K562 (cell line): ENCODE measurements around the gene C6orf62. TPM values are rescaled to one million over a fixed set of nuclear protein-coding genes. Genes with fewer than 3 reads are reported as not detected.

ENCODE experiments used
- BACH1 ChIP-seq: fragments of 200-800 bp; sonication (Bioruptor generic); IDR thresholded peaks from 2 replicates; pipeline ENCODE4 v1.6.1; 2016; ENCODE audit warnings: missing genetic modification characterization, missing compliant biosample characterization
- BDP1 ChIP-seq: IDR thresholded peaks from 3 replicates; pipeline ENCODE4 v1.6.1; 2011; ENCODE audit not compliant: insufficient read length, insufficient read depth
- CBFA2T2 ChIP-seq: fragments of 450-650 bp; conservative IDR thresholded peaks from 2 replicates; pipeline ENCODE4 v1.6.1; 2017; ENCODE audit warnings: mild to moderate bottlenecking
- CREBBP ChIP-seq: IDR thresholded peaks from one replicate; pipeline ENCODE4 v1.6.1; 2012; ENCODE audit warnings: low read depth, mild to moderate bottlenecking, control low read depth, inconsistent platforms, low read length
- ETV6 ChIP-seq, 3 experiments: fragments of 150-350 bp in 1 of 3; sonication (generic) in 1 of 3; formaldehyde crosslinking in 1 of 3; IDR thresholded peaks; 2 replicates each; pipeline versions ENCODE4 v1.6.1 to v1.8.0; 2014 to 2022; ENCODE audit warnings: borderline replicate concordance in 2 of 3, low read depth in 2 of 3, antibody characterized with exemption in 1 of 3, low read length in 1 of 3, mild to moderate bottlenecking in 1 of 3, missing genetic modification reagents in 1 of 3
- FOXJ3 ChIP-seq: sonication (generic); formaldehyde crosslinking; IDR thresholded peaks from 2 replicates; pipeline ENCODE4 v1.4.0; 2020; ENCODE audit warnings: mild to moderate bottlenecking, missing genetic modification reagents
- ID3 ChIP-seq, 2 experiments: fragments of 250-450 bp in 1 of 2; fragments of 450-650 bp in 1 of 2; sonication (Bioruptor Pico) in 1 of 2; IDR thresholded peaks; 2 replicates each; pipeline versions ENCODE4 v1.6.1 to v1.8.0; 2016 to 2021; ENCODE audit warnings: mild to moderate bottlenecking in 2 of 2, moderate library complexity in 2 of 2, missing compliant biosample characterization in 1 of 2, missing genetic modification characterization in 1 of 2
- KLF13 ChIP-seq: fragments of 450-650 bp; IDR thresholded peaks from 2 replicates; pipeline ENCODE4 v1.6.1; 2016; ENCODE audit warnings: missing genetic modification characterization, low read depth, mild to moderate bottlenecking, missing compliant biosample characterization, moderate library complexity, borderline replicate concordance
- L3MBTL2 ChIP-seq: fragments of 450-650 bp; IDR thresholded peaks from 2 replicates; pipeline ENCODE4 v1.6.1; 2016; ENCODE audit warnings: mild to moderate bottlenecking, moderate library complexity
- MAFG ChIP-seq: fragments of 450-650 bp; conservative IDR thresholded peaks from 2 replicates; pipeline ENCODE4 v1.6.1; 2016; ENCODE audit warnings: missing genetic modification characterization, missing compliant biosample characterization
- MAFK ChIP-seq: IDR thresholded peaks from 2 replicates; pipeline ENCODE4 v1.6.1; 2011; ENCODE audit warnings: low read length, improper control_type of control experiment
- NFRKB ChIP-seq: fragments of 450-650 bp; IDR thresholded peaks from 2 replicates; pipeline ENCODE4 v1.6.1; 2016; ENCODE audit warnings: low read depth
- PML ChIP-seq: IDR thresholded peaks from 2 replicates; pipeline ENCODE4 v1.6.1; 2012; ENCODE audit warnings: low read length, inconsistent platforms
- PREB ChIP-seq: sonication (generic); formaldehyde crosslinking; IDR thresholded peaks from 2 replicates; pipeline ENCODE4 v1.8.1; 2023; ENCODE audit warnings: mild to moderate bottlenecking, missing genetic modification reagents
- PRMT5 ChIP-seq: sonication (generic); formaldehyde crosslinking; IDR thresholded peaks from 2 replicates; pipeline ENCODE4 v1.5.0; 2020; ENCODE audit warnings: missing genetic modification reagents
- RBM25 ChIP-seq: fragments of 200-400 bp; formaldehyde crosslinking; IDR thresholded peaks from 2 replicates; pipeline ENCODE4 v1.6.1; 2018; ENCODE audit warnings: low read length, low read depth, moderate library complexity; ENCODE audit not compliant: severe bottlenecking
- SNIP1 ChIP-seq: fragments of 450-650 bp; IDR thresholded peaks from 2 replicates; pipeline ENCODE4 v1.7.1; 2017; ENCODE audit warnings: low read depth, mild to moderate bottlenecking
- TAF1 ChIP-seq: IDR thresholded peaks from 2 replicates; pipeline ENCODE4 v1.6.1; 2011; ENCODE audit warnings: mild to moderate bottlenecking, low read length, moderate library complexity; ENCODE audit not compliant: insufficient read depth, control insufficient read depth, severe bottlenecking; ENCODE audit errors: extremely low read depth
- TAF15 ChIP-seq: fragments of 200-400 bp; formaldehyde crosslinking; IDR thresholded peaks from 2 replicates; pipeline ENCODE4 v1.6.1; 2017; ENCODE audit warnings: mild to moderate bottlenecking, low read depth, low read length, moderate library complexity
- TOE1 ChIP-seq, 2 experiments: fragments of 450-650 bp in 1 of 2; sonication (generic) in 1 of 2; formaldehyde crosslinking in 1 of 2; IDR thresholded peaks; 2 replicates each; pipeline versions ENCODE4 v1.7.1 to v1.8.0; 2016 to 2022; ENCODE audit warnings: borderline replicate concordance in 2 of 2, mild to moderate bottlenecking in 2 of 2, antibody characterized with exemption in 1 of 2, inconsistent platforms in 1 of 2, low read depth in 1 of 2, missing genetic modification reagents in 1 of 2, moderate library complexity in 1 of 2
- ZBTB7A ChIP-seq: IDR thresholded peaks from 2 replicates; pipeline ENCODE4 v1.6.1; 2011; ENCODE audit warnings: low read depth, mild to moderate bottlenecking, low read length, moderate library complexity, borderline replicate concordance; ENCODE audit not compliant: control insufficient read depth
- ZKSCAN1 ChIP-seq: fragments of 150-350 bp; IDR thresholded peaks from 2 replicates; pipeline ENCODE4 v1.6.1; 2016; ENCODE audit warnings: low read depth, low read length
- ZNF324 ChIP-seq: fragments of 250-450 bp; sonication (Bioruptor Pico); IDR thresholded peaks from 2 replicates; pipeline ENCODE4 v1.4.0; 2020; ENCODE audit warnings: mild to moderate bottlenecking
- polyA plus RNA-seq, 8 experiments: library from polyadenylated mRNA; depleted of rRNA in 4 of 8; stranded (reverse) in 5 of 8; unstranded in 3 of 8; fragments of >200 nt; fragmentation: Nextera tagmentation in 2 of 8; fragmentation: Illumina TruSeq in 1 of 8; extraction: Ambion mirVana in 2 of 8; extraction: Trizol in 1 of 8; gene quantifications; 2 replicates each; pipeline versions ENCODE4 v1.2.1 to v1.2.3, GENCODE V29; 2011 to 2014; ENCODE audit warnings: inconsistent platforms in 1 of 8, missing spikeins in 1 of 8
- total RNA-seq, 7 experiments: library from RNA; depleted of rRNA in 6 of 7; stranded (reverse); fragments of >200 nt in 6 of 7; fragmentation: Illumina TruSeq in 2 of 7; extraction: Trizol in 2 of 7; gene quantifications; 2 replicates each; pipeline versions ENCODE4 v1.2.1 to v1.2.3, GENCODE V29; 2011 to 2021; ENCODE audit warnings: low replicate concordance in 1 of 7
- TF ChIP-seq, protein P1 (sequence below): sonication (generic); formaldehyde crosslinking; IDR thresholded peaks from 2 replicates; pipeline ENCODE4 v1.8.1; 2022; ENCODE audit warnings: missing genetic modification reagents

The C6orf62 gene
- total and polyA plus RNA-seq, 9 of the 15 experiments (the other 6 are each of a cell fraction or from before 2014, with no cell fraction given), result 48.5 to 579 (median 111) TPM

DNA sequence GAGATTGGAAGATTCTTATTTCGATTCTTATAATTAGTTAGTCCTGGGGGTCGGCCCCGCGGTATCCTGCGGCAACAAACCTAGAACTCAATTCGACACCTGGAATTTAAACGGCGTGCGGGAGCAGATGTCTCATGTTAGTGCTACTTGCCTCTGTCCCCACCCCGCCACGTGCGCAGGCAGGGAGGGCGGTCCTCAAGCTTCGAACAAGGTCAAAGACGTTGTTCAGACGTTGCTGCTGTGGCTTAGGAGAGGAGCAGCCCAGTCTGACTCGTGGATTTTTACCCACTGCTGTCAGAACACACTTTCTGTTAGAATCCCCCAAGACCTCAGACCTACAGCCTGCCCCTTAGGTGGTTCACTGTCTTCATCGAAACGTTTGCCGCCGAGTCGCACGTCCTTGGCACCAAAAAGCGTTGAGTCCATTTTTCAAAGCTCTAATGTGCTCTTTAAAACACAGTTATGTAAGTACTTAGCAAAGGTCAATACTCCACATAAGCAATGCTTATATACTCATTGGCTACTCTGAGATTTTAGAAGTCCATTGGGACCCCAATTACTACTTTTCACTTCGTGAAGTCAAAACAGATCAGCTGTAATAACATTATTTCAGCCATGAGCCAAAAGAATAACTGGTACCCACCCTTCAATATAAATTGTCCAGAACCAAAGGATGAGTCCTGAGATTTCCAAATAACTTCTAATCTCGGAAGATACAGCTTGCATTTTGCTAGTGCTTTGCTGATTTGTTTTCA lies 2.7 kb upstream of the C6orf62 start (continued):
- TF ChIP-seq ZKSCAN1 (peak; percentile 17; the same call in 1 of the 2 replicates), ZNF324 (CRISPR knock-in tag) (0 out of 2 replicates have a peak, but pooled peaks have one; percentile 19), BDP1 (no peak), ETV6 (IDR thresholded peaks at IDR 0.05; ENCODE audit: borderline replicate concordance in 1 of 2, low read depth in 2 of 2, low read length in 1 of 2) (no peak), ETV6 (CRISPR knock-in tag; IDR thresholded peaks at IDR 0.05; ENCODE audit: borderline replicate concordance) (peak; percentile 99), CREBBP (no peak), FOXJ3 (CRISPR knock-in tag) (no peak; the same call in 1 of the 2 replicates), TOE1 (IDR thresholded peaks at IDR 0.05; ENCODE audit: borderline replicate concordance) (no peak; the same call in 1 of the 2 replicates), TOE1 (CRISPR knock-in tag; IDR thresholded peaks at IDR 0.05; ENCODE audit: borderline replicate concordance, low read depth) (peak; percentile 73; the same call in 1 of the 2 replicates), PRMT5 (CRISPR knock-in tag) (peak; percentile 41; the same call in 1 of the 2 replicates), CBFA2T2 (no peak), MAFK (no peak), NFRKB (peak; percentile 77), SNIP1 (no peak; the same call in 1 of the 2 replicates), TAF1 (peak; percentile 68), RBM25 (no peak), ZBTB7A (no peak), BACH1 (tag) (peak; percentile 85), ID3 (CRISPR knock-in tag; IDR thresholded peaks at IDR 0.05) (no peak), ID3 (tag; IDR thresholded peaks at IDR 0.05) (peak; percentile 92), MAFG (tag) (no peak; the same call in 1 of the 2 replicates), KLF13 (tag) (peak; percentile 88; the same call in 1 of the 2 replicates), TAF15 (no peak), L3MBTL2 (peak; percentile 100), PML (peak; percentile 53; the same call in 1 of the 2 replicates), PREB (CRISPR knock-in tag) (no peak)
- TF ChIP-seq, protein P1, sequence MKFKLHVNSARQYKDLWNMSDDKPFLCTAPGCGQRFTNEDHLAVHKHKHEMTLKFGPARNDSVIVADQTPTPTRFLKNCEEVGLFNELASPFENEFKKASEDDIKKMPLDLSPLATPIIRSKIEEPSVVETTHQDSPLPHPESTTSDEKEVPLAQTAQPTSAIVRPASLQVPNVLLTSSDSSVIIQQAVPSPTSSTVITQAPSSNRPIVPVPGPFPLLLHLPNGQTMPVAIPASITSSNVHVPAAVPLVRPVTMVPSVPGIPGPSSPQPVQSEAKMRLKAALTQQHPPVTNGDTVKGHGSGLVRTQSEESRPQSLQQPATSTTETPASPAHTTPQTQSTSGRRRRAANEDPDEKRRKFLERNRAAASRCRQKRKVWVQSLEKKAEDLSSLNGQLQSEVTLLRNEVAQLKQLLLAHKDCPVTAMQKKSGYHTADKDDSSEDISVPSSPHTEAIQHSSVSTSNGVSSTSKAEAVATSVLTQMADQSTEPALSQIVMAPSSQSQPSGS (CRISPR knock-in tag), result no peak
